RCC 7860 (cell line): Measurements from ENCODE around the gene ARHGEF28.

Experiments used
- DNase-seq: peaks from one replicate; pipeline ENCODE4 v3.0.0-alpha.2; 2015; ENCODE audit warnings: low spot score
- FAIRE-seq: peaks from 2 replicates; lab custom pipeline; 2012; peaks lifted over from hg19 to GRCh38; lab: Jason Lieb, UNC

Gene ARHGEF28

GRCh38 chr5:73617510-73618279 is 8.3 kb upstream of the ARHGEF28 start:
- FAIRE-seq (no peak), DNase-seq (no peak)

GRCh38 chr5:73619606-73620333 is 6.2 kb upstream of the ARHGEF28 start:
- DNase-seq: no peak
- FAIRE-seq: no peak

DNA sequence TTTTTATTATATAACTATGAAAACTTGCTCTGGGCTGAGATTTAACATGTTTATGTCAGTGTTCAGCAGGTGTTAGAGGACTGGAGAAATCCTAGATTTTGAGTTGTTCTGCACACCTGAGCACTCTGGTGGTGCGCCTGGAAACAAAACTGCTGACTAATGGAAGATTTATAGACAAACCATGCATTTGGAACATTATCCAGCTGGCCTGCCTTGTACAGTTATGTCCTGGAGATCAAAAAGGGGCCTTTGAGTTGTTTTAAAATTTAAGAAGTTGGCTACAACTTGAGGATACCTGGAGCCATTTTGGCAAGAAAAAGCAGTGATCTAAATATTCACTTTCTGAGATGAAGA is 5.7 kb upstream of the ARHGEF28 start:
- DNase-seq (no peak), FAIRE-seq (no peak)

DNA sequence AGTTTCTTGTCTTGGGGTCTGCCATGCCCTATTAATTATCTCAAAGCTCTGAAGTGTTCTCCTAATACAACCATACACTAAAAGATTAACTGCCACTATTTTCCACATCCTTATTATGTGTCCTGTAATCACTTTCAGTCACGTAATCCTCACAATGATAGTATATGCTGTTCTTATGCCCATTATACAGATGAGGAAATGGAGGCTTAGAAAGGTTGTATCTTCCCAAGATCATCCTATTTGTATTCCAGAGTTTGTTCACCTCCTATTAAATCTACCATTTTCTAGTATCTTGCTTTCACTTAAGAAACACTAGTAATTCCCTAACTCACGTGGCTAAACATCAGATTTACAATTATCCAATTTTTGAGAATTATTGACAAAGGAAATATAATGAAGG is 2.9 kb upstream of the ARHGEF28 start:
- DNase-seq (no peak), FAIRE-seq (no peak)

DNA sequence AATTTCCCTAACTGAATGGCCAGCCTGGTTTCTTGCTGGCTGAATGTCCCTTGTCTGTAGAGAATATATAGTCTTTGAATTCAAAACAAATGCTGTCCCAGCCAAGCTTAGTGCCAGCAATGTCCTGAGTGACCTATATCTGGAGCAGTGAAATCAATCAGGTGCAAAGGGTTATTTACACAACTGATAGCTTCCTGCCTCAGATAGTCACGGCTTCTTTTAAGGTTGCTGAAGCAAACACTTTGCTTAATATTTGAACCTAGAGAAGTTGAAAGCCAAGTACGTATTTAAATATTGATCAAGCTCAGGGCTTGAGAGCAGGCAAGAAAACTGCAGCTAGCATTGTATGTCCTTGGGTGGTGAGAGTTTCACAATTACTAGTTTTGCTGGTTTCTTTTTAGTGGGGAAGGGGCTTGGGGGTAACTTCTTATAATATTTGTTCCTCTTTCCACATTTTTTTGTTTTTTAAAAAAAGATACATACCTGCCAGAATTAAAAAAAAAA is 2.0 kb upstream of the ARHGEF28 start:
- DNase-seq: no peak
- no peak for FAIRE-seq

GRCh38 chr5:73624888-73625287 is 1.1 kb upstream of the ARHGEF28 start:
- DNase-seq (no peak), FAIRE-seq (no peak)

DNA sequence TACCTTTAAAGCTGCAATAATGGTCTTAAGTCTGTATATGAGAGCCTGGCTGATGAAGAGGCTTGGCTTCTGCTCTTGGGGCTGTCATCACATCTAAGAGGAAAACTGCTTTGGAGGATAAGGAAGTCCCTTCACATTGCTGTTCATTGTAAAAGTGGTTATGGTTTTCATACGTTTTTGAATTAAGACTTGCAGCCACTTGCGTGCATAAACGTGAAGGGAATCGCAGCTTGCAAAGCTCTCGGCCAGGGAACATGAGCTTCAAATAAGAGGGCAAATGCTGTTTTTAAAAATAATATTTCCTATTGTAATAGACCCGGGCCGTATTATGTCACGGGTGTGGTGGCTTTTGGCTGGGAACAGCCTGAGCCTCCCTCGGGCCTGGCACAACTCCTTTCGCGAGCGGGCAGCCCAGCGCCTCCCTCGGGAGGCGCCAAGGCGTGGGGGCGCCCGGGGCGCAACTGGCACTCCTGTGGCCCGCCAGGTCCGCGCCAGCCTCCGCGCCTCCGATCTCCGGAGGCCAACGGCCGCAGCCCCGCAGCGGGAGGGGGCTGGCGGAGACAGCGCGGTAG is 538 bp upstream of the ARHGEF28 start:
- DNase-seq: no peak

DNA sequence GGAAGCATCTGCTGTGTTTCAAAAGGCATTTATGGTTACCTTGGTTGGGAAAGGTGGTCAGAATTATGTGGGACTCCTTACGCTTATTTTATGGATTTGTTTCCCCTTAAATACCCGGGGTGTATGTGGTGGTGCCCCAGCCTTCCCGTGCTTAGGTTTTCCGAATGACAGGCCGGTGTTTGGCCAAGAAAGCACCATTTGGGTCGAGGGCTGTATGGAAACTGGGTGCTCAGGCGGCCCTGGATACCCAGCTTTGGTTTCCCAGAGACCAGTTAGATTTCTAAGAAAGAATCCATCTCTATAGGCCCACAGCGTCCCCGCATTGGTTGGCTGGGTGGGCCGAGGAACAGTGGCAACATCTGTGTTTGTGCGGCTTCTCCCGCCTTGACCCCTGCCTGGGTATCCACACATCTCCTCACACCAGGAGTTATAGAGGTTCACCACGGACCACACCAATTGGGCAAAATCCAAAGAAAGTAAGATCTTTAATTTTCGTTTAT is 868 bp downstream of the ARHGEF28 start:
- FAIRE-seq (no peak), DNase-seq (no peak)

More for the DNA sequence above, 538 bp upstream of the ARHGEF28 start:
- no peak for FAIRE-seq

- FAIRE-seq: no peak
- DNase-seq: no peak
Observed at GRCh38 chr5:73629456-73629855, 3.5 kb downstream of the ARHGEF28 start.

DNA sequence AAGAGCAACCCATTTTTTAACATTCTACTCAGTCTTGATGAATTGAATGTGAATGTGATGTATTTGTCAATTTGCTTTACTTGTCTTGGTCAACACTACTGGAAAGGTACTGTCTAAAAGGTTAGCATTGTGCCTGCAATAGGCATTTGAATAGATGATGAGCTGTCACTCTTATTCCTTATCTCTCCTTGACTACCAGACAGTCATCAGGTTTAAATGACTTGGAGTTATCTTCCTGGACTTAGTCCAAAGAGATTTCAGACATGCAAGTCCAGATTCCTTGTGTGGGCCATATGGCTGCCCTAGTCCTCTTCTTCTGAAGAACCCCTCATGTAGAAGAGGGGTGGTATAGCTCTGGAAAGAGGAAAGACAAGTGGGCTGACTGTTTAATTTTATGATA is 4.8 kb downstream of the ARHGEF28 start:
- FAIRE-seq (no peak), DNase-seq (no peak)

- DNase-seq: no peak
- FAIRE-seq: no peak
Observed at GRCh38 chr5:73631500-73631899, 5.5 kb downstream of the ARHGEF28 start.

DNA sequence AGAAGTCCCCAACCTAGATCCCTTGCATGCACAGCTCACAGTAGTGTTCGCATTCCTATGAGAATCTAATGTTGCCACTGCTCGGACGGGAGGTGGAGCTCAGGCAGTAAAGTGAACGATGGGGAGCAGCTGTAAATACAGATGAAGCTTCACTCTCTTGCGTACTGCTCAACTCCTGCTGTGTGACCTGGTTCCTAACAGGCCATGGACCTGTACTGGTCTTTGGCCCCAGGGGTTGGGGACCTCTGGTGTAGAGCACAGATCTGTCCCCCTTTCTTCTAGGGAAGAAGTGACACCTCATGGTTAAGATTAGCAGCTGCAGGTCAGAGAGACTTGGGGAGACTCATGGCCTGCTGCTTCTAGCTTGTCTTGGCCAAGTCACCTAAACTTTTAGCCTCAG is 7.1 kb downstream of the ARHGEF28 start:
- DNase-seq (no peak), FAIRE-seq (no peak)

- FAIRE-seq: no peak
Observed at GRCh38 chr5:73636408-73636807, 10.4 kb downstream of the ARHGEF28 start.

DNA sequence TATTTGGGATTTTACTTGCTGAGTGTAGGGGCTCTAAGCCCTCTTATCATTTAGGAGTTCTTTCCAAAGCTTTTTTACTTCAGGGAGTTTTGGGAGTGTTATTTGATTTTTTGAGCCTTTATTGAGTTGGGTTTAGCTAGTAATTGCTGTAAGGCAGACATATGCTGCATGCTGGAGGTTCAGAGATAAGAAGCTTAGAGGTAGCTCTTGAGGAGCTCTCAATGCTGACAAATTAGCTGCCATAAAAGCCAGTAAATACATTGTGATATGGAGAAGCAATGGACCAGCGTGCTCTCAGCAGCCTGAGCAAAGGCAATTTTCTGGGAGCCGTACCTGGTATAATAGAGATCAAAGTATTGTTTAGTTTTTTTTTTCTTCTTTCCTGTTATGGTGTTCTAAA is 11.6 kb downstream of the ARHGEF28 start:
- DNase-seq (no peak), FAIRE-seq (no peak)

More at GRCh38 chr5:73636408-73636807, 10.4 kb downstream of the ARHGEF28 start:
- no peak for DNase-seq

DNA sequence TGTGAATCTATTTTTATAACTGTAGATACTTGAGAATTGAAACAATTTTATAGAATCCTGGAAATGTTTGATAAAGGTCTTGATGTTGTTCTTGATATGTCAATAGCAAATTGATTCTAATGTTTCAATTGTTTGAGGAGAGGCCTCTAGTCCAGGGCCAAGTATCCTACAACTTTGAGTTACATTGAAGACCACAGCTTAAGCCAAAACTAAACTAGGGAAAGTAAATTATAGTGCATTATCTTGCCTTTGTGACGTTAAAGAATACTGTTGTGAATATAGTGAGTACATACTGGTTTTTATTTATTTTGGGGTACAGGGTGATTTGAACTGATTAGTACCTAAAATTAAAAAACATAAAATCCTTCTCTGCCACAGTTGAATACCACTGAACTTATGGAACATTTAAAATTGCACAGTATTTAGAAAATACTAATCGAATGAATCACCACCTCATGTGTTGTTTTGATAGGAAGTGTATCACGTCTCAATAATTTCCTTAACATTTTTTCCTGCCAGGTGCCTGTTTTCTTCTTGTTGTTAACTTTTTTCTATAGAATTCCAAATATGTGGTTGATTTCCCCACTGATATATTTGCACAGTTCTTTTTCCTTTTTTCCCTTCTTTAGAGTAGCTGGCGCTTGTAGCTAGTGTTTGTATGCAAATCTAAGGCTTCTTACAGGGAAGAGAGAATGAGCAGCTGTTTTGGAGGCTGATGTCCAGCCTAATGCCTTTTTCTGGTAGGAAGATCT is 12.5 kb downstream of the ARHGEF28 start:
- DNase-seq (peak; percentile 49), FAIRE-seq (peak; percentile 61)

DNA sequence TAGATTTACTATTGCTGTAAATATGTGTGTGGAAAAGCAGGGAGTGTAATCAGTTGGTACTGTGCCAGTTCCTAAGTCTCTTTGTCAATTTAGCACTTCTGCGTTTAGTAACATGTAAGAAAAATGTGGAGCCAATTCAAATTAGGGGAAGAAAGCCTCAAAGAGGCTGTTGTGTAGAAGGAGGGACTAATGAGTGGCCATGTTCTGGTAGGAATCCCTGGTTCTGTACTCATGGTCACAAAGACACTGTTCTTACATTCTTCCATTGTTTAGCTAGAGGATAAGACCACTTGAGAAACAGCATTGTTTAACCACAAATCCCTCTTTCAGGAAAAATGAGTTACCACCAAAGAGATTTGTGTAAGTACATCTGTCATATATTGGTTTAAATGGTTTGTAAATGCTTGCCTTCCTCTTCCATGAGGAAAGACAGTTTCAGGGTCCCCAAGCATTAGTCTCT is 14.9 kb downstream of the ARHGEF28 start:
- DNase-seq (no peak), FAIRE-seq (no peak)

- DNase-seq: no peak
- no peak for FAIRE-seq
Observed at GRCh38 chr5:73641811-73642210, 15.8 kb downstream of the ARHGEF28 start.

DNA sequence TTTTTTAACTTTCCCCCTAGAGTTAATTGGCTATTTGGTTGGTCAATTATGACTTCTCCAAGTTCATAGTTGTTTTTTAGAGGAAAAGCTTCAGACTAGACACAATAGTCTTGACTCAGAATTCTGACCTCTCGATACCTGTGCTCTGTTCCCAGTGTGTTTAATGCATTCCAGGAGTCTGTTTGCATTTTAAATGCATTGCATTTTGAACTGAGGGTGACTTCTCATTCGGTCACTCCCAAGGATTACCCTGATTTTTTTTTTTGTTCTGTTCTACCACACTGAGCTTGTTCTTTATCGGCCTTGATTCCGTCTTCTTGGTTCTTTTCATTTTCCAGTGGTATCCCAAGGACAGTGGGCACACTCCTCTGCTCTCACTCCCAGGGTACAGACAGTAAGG is 16.3 kb downstream of the ARHGEF28 start:
- FAIRE-seq (no peak), DNase-seq (no peak)

DNA sequence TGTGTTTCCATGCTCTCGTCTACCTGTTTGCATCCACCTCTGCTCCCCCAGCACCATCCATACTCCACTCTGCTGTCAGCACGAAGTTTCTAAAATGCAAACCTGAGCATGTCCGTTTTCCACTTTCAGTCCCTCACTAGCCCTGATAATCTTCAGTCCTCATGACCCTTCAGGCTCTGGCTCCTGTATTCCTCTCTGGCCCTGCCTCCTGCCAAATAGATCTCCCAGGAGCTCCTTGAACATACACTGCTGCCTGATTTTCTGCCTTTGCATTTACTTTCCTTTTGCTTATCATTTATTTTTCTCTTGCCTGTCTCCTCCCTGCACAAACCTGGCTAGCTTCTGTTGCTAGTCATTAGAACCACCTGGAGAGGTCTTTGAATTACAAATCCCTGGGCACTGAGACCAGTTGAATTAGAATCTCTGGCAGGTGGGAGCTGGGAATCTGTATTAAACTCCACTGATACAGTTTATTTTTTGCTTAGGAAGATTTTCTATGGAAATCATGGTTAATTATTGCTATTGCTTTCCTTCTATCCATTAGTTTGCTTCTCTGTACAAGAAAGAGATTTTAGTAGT is 18.5 kb downstream of the ARHGEF28 start:
- no peak for DNase-seq

DNA sequence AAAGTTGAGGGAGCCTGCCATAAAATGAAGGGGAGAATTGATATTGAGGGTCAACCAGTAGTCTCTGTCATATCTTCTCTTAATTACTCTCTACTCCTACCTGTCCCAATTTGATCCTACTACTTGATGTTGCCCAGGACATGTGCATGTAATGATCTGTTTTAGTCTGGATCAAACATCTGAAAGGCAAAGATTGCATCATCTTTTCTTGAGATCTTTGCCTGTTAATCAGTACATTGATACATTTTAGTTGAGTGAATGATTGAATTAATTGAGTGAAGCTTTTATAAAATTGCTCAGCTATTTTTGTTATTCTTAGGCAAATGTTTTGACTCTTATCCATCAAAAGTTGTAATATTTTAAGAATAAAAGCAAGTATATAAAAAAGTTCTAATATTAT is 21.7 kb downstream of the ARHGEF28 start:
- DNase-seq: no peak
- FAIRE-seq: no peak

More for the DNA sequence above, 18.5 kb downstream of the ARHGEF28 start:
- FAIRE-seq: no peak
